ENCODE data around the gene PAFAH1B1.

The PAFAH1B1 gene

GRCh38 chr17:2704031-2704889, 110.8 kb downstream of the PAFAH1B1 start:
- no peak for DNase-seq (ENCODE audit: low read depth)

- no peak for DNase-seq (ENCODE audit: low read depth)
These were observed 111.4 kb downstream of the PAFAH1B1 start for GRCh38 chr17:2704890-2705248.

GRCh38 chr17:2705263-2705662, 111.8 kb downstream of the PAFAH1B1 start:
- DNase-seq (ENCODE audit: low read depth), result no peak

- DNase-seq (ENCODE audit: low read depth), result no peak
These were observed 112.7 kb downstream of the PAFAH1B1 start for GRCh38 chr17:2705888-2706795.

GRCh38 chr17:2706911-2707510, 113.6 kb downstream of the PAFAH1B1 start:
- DNase-seq (ENCODE audit: low read depth), result no peak

- no peak for DNase-seq (ENCODE audit: low read depth)
These were observed 114.5 kb downstream of the PAFAH1B1 start for GRCh38 chr17:2707721-2708584.

- no peak for DNase-seq (ENCODE audit: low read depth)
These were observed 115.2 kb downstream of the PAFAH1B1 start for GRCh38 chr17:2708585-2709182.

- no peak for DNase-seq (ENCODE audit: low read depth)
These were observed 115.8 kb downstream of the PAFAH1B1 start for GRCh38 chr17:2709183-2709661.

GRCh38 chr17:2710071-2710802, 116.8 kb downstream of the PAFAH1B1 start:
- DNase-seq (ENCODE audit: low read depth), result no peak

GRCh38 chr17:2710803-2711607, 117.6 kb downstream of the PAFAH1B1 start:
- DNase-seq (ENCODE audit: low read depth), result no peak

- DNase-seq (ENCODE audit: low read depth), result peak; percentile 89
These were observed 118.3 kb downstream of the PAFAH1B1 start, which contains the start of gene CLUH for GRCh38 chr17:2711608-2712299. CLUH (minus strand) TSS chr17:2711764; CDS start chr17:2711661, 103 bp downstream.

GRCh38 chr17:2712300-2713043, 119.0 kb downstream of the PAFAH1B1 start:
- no peak for DNase-seq (ENCODE audit: low read depth)

GRCh38 chr17:2713881-2714280, 120.4 kb downstream of the PAFAH1B1 start:
- no peak for DNase-seq (ENCODE audit: low read depth)

GRCh38 chr17:2716649-2717048, 123.2 kb downstream of the PAFAH1B1 start:
- no peak for DNase-seq (ENCODE audit: low read depth)

- no peak for DNase-seq (ENCODE audit: low read depth)
These were observed 124.9 kb downstream of the PAFAH1B1 start for GRCh38 chr17:2718150-2718938.

- DNase-seq (ENCODE audit: low read depth), result no peak
These were observed 126.4 kb downstream of the PAFAH1B1 start for GRCh38 chr17:2719861-2720260.

- DNase-seq (ENCODE audit: low read depth), result no peak
These were observed 128.1 kb downstream of the PAFAH1B1 start for GRCh38 chr17:2721603-2722002.

Data from HS-5 (cell line).